ENCODE results near the gene THBS2.

The THBS2 gene

GRCh38 chr6:169253337-169254238, at the start of gene THBS2:
Gene THBS2 (minus strand): TSS chr6:169253846. CDS start chr6:169250784, 3,062 bp downstream.
- Histone ChIP-seq H2AFZ (ENCODE audit: low read length) (no peak within 1 kb of the TSS), H4K20me1 (ENCODE audit: insufficient read depth, low read length, poor library complexity, severe bottlenecking) (no peaks in the 10 kb centered on the region), H3K9ac (ENCODE audit: low read depth, low read length, poor library complexity, severe bottlenecking) (no peak within 1 kb of the TSS), H3K36me3 (ENCODE audit: insufficient read depth, low read length) (no peaks in the 10 kb centered on the region), H3K79me2 (ENCODE audit: insufficient read depth, low read length) (no peaks in the 10 kb centered on the region), H3K4me2 (ENCODE audit: low read depth, low read length, poor library complexity, severe bottlenecking) (no peak within 1 kb of the TSS), H3K4me1 (ENCODE audit: insufficient read depth, low read length, poor library complexity, severe bottlenecking) (no peaks in the 10 kb centered on the region), H3K27me3 (ENCODE audit: insufficient read depth, low read length, poor library complexity, severe bottlenecking) (no peaks in the 10 kb centered on the region), H3K4me3 (ENCODE audit: low read length, poor library complexity, severe bottlenecking) (no peak within 1 kb of the TSS), H3K9me2 (replicated peaks; ENCODE audit: low read depth, low read length) (no peaks in the 10 kb centered on the region), H3F3A (ENCODE audit: low read depth) (no peaks in the 10 kb centered on the region), H3K9me3 (ENCODE audit: insufficient read depth, low read depth, low read length) (peaks cover 6% of the 10 kb centered on the region; the same call in 1 of the 2 replicates)
- TF ChIP-seq, protein P1, sequence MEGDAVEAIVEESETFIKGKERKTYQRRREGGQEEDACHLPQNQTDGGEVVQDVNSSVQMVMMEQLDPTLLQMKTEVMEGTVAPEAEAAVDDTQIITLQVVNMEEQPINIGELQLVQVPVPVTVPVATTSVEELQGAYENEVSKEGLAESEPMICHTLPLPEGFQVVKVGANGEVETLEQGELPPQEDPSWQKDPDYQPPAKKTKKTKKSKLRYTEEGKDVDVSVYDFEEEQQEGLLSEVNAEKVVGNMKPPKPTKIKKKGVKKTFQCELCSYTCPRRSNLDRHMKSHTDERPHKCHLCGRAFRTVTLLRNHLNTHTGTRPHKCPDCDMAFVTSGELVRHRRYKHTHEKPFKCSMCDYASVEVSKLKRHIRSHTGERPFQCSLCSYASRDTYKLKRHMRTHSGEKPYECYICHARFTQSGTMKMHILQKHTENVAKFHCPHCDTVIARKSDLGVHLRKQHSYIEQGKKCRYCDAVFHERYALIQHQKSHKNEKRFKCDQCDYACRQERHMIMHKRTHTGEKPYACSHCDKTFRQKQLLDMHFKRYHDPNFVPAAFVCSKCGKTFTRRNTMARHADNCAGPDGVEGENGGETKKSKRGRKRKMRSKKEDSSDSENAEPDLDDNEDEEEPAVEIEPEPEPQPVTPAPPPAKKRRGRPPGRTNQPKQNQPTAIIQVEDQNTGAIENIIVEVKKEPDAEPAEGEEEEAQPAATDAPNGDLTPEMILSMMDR (conservative IDR thresholded peaks at IDR 0.05; ENCODE audit: low read length) = no peak
- no peak for TF ChIP-seq EZH2phosphoT487 (IDR thresholded peaks at IDR 0.05; ENCODE audit: borderline replicate concordance)

DNA sequence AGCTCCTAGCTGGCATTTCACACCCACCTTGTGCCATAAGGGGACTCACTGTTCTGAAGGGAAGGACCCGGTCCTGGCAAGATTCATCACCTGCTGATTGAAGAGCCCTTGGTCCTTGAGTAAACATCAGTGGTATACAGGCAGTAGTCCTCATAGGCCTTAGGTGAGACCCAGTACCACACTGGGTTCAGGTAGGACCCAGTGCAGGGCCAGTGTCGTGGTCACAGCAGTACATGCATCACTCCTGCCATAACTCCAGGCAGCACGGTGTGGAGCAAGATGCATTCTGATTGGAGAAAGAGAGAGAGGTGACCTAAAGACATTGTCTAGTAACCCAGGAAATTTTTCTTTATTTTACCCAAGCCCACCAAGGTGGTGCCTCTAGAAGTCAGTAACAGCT, 49.1 kb upstream of the THBS2 start:
- Histone ChIP-seq H4K20me1 (ENCODE audit: insufficient read depth, low read length, poor library complexity, severe bottlenecking) (no peaks in the 10 kb centered on the region), H3K79me2 (ENCODE audit: insufficient read depth, low read length) (no peaks in the 10 kb centered on the region), H3K36me3 (ENCODE audit: insufficient read depth, low read length) (no peaks in the 10 kb centered on the region), H3K4me1 (ENCODE audit: insufficient read depth, low read length, poor library complexity, severe bottlenecking) (no peaks in the 10 kb centered on the region), H3K27me3 (ENCODE audit: insufficient read depth, low read length, poor library complexity, severe bottlenecking) (no peaks in the 10 kb centered on the region), H3K9ac (ENCODE audit: low read depth, low read length, poor library complexity, severe bottlenecking) (no peak overlapping the region), H3K9me2 (replicated peaks; ENCODE audit: low read depth, low read length) (no peaks in the 10 kb centered on the region), H2AFZ (ENCODE audit: low read length) (no peak overlapping the region), H3K4me3 (ENCODE audit: low read length, poor library complexity, severe bottlenecking) (no peak overlapping the region), H3K4me2 (ENCODE audit: low read depth, low read length, poor library complexity, severe bottlenecking) (no peak overlapping the region), H3K9me3 (ENCODE audit: insufficient read depth, low read depth, low read length) (peaks cover 7% of the 10 kb centered on the region; the same call in 1 of the 2 replicates), H3F3A (ENCODE audit: low read depth) (no peaks in the 10 kb centered on the region)
- no peak for TF ChIP-seq EZH2phosphoT487 (IDR thresholded peaks at IDR 0.05; ENCODE audit: borderline replicate concordance)
- TF ChIP-seq, protein P1 (conservative IDR thresholded peaks at IDR 0.05; ENCODE audit: low read length) = no peak

DNA sequence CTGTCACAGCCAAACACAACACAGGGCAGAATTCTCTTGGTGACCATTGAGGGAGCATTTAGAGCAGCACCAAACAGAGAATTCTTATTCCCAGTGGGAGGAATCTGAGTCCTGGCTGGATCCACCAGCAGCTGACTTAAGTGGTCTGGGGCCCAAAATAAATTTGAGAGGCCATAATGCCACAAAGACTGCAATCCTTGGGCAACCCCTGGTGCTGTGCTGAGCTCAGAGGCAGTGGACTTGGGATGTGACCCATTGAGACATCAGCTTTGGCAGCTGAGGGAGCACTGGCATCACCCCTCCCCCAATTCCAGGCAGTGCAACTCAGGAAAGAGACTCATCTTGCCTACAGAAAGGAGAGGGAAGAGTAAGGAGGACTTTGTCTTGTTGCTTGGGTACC, 48.6 kb upstream of the THBS2 start:
- Histone ChIP-seq H2AFZ (ENCODE audit: low read length) (no peak overlapping the region), H3F3A (ENCODE audit: low read depth) (no peaks in the 10 kb centered on the region), H3K9ac (ENCODE audit: low read depth, low read length, poor library complexity, severe bottlenecking) (no peak overlapping the region), H3K9me3 (ENCODE audit: insufficient read depth, low read depth, low read length) (peaks cover 7% of the 10 kb centered on the region; the same call in 1 of the 2 replicates), H3K36me3 (ENCODE audit: insufficient read depth, low read length) (no peaks in the 10 kb centered on the region), H3K4me2 (ENCODE audit: low read depth, low read length, poor library complexity, severe bottlenecking) (no peak overlapping the region), H3K79me2 (ENCODE audit: insufficient read depth, low read length) (no peaks in the 10 kb centered on the region), H4K20me1 (ENCODE audit: insufficient read depth, low read length, poor library complexity, severe bottlenecking) (no peaks in the 10 kb centered on the region), H3K4me1 (ENCODE audit: insufficient read depth, low read length, poor library complexity, severe bottlenecking) (no peaks in the 10 kb centered on the region), H3K9me2 (replicated peaks; ENCODE audit: low read depth, low read length) (no peaks in the 10 kb centered on the region), H3K27me3 (ENCODE audit: insufficient read depth, low read length, poor library complexity, severe bottlenecking) (no peaks in the 10 kb centered on the region), H3K4me3 (ENCODE audit: low read length, poor library complexity, severe bottlenecking) (no peak overlapping the region)
- TF ChIP-seq, protein P1 (conservative IDR thresholded peaks at IDR 0.05; ENCODE audit: low read length) = no peak
- no peak for TF ChIP-seq EZH2phosphoT487 (IDR thresholded peaks at IDR 0.05; ENCODE audit: borderline replicate concordance)
